Esophagus squamous epithelium (tissue), 5 donors: ENCODE measurements around the gene PCYT1A. TPM values are rescaled to one million over a fixed set of nuclear protein-coding genes. Genes with fewer than 3 reads are reported as not detected.
A peak's percentile ranks its signal among the peaks of the same experiment; 100 is the strongest.

Experiments
- DNase-seq: peaks from one replicate; lab custom pipeline; 2025; lab: John Stamatoyannopoulos, UW
- H3K27ac ChIP-seq, 4 donors: fragments of 200-600 bp; sonication (generic); one replicate each; pipeline ENCODE4 v1.5.1; 2016 to 2019; ENCODE audit warnings: mild to moderate bottlenecking in 1 of 4
- H3K27me3 ChIP-seq, 4 donors: fragments of 200-600 bp; sonication (generic); 1 replicate in 3 of 4; 2 replicates in 1 of 4; pipeline versions ENCODE4 v1.5.1 to v1.6.0; 2017 to 2021; ENCODE audit warnings: antibody characterized with exemption in 1 of 4
- H3K36me3 ChIP-seq, 3 donors: fragments of 200-600 bp; sonication (generic); one replicate each; pipeline ENCODE4 v1.5.1; 2016 to 2019
- H3K4me1 ChIP-seq, 3 donors: fragments of 200-600 bp; sonication (generic); one replicate each; pipeline ENCODE4 v1.5.1; 2017 to 2019
- H3K4me3 ChIP-seq, 4 donors: fragments of 200-600 bp; sonication (generic); 1 replicate in 3 of 4; 2 replicates in 1 of 4; pipeline ENCODE4 v1.5.1; 2016 to 2019; ENCODE audit warnings: mild to moderate bottlenecking in 2 of 4, moderate library complexity in 1 of 4
- H3K9me3 ChIP-seq, 3 donors: fragments of 200-600 bp; sonication (generic); one replicate each; pipeline ENCODE4 v1.5.1; 2016 to 2019
- POLR2A ChIP-seq, 4 donors: fragments of 450-650 bp; IDR thresholded peaks; one replicate each; pipeline ENCODE4 v1.6.1; 2017; ENCODE audit warnings: antibody characterized with exemption in 4 of 4, mild to moderate bottlenecking in 4 of 4, moderate library complexity in 3 of 4
- WGBS, 2 donors: methylation state at CpG; one replicate each; pipeline ENCODE4 v1.1.5; 2018; 5-methylcytosine and 5-hydroxymethylcytosine counted together
- intact Hi-C: fragments of 100-400 bp; cut with DNase I; formaldehyde crosslinking; loops from one replicate; pipeline ENCODE4 v1.15.0; 2022
- total RNA-seq, 4 donors: library from RNA; depleted of rRNA; stranded (reverse); fragments of >200 nt; gene quantifications; one replicate each; pipeline ENCODE4 v1.1.0, GENCODE V29; 2016
- TF ChIP-seq, protein P1 (sequence below), 6 experiments: fragments of 450-650 bp in 4 of 6; fragments of 200-600 bp in 2 of 6; sonication (generic) in 2 of 6; IDR thresholded peaks; one replicate each; pipeline ENCODE4 v1.5.1; 2016 to 2019; ENCODE audit warnings: antibody characterized with exemption in 6 of 6, mild to moderate bottlenecking in 4 of 6, moderate library complexity in 4 of 6
- donor health status: DM: yes; HTN: yes; CAD: no.

Gene PCYT1A
- total RNA-seq, 4 donors from 2014 or later = 62.9 to 104 (median 91.7) TPM

DNA sequence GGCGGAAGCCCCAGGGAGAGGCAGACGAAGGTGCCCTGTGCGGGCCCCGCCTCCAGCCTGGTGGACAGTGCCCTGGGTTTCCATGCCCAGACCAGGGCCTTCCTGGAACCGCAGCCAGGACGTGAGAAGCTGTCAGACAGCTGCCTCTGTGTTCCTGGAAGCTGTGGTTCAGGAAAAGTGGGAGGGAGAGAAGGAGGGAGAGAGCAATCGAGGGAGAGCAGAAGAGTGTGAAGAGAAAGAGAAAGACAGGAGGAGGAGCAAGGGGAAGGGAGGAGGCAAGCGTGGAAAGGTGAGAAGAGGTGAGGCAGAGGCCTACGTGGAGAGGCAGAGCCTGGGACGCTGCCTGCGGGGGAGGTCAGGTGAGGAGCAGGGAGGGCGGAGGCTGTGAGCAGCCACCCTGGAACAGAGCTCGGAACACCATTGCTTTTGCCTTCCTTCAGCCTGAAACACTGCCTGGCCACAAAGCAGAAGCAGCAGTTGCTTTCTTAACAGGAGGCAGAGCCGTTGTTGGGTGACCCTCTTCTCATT, 94.9 kb downstream of the PCYT1A start:
- Histone ChIP-seq H3K27ac (peak overlapping the region; percentile 53 to 83 (median 79)), H3K4me3 (no peak overlapping the region), H3K36me3 (no peaks in the 10 kb centered on the region), H3K4me1 (peaks cover 10 to 60% (median 21%) of the 10 kb centered on the region in 3 donors), H3K27me3 (no peaks in the 10 kb centered on the region), H3K9me3 (no peaks in the 10 kb centered on the region)
- DNase-seq = no peak
- WGBS, 2 donors = 28 to 30% methylated on average over 9 to 13 of the region's 14 CpGs
- intact Hi-C loops = no loop called here
- TF ChIP-seq POLR2A (IDR thresholded peaks at IDR 0.05) = no peak
- TF ChIP-seq, protein P1, sequence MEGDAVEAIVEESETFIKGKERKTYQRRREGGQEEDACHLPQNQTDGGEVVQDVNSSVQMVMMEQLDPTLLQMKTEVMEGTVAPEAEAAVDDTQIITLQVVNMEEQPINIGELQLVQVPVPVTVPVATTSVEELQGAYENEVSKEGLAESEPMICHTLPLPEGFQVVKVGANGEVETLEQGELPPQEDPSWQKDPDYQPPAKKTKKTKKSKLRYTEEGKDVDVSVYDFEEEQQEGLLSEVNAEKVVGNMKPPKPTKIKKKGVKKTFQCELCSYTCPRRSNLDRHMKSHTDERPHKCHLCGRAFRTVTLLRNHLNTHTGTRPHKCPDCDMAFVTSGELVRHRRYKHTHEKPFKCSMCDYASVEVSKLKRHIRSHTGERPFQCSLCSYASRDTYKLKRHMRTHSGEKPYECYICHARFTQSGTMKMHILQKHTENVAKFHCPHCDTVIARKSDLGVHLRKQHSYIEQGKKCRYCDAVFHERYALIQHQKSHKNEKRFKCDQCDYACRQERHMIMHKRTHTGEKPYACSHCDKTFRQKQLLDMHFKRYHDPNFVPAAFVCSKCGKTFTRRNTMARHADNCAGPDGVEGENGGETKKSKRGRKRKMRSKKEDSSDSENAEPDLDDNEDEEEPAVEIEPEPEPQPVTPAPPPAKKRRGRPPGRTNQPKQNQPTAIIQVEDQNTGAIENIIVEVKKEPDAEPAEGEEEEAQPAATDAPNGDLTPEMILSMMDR (IDR thresholded peaks at IDR 0.05) = no peak

DNA sequence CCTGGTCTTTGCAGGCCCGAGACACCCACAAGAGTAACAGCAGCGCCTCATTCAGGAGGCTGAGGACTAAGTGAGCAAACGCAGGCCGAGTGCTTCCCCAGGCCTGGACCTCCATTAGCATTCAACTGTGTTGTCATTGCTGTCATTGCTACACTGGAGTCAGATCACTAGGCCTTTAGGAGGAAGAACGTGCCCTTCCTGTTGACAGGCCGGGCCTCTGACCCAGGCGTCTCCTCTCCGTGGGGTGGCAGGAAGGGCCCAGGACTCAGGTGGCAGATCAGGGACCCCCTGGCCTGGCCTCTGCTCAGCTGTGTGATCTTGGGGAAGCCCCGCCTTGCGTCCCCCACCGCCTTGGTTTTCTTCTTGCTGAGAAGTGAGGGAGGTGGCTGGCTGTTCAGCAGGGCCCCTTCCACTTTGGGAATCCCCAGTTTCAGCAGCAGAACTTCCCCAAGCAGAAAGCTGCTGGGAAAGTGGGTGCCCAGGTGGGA, 95.4 kb downstream of the PCYT1A start:
- H3K36me3 ChIP-seq = no peaks in the 10 kb centered on the region
- H3K4me3 ChIP-seq = no peak overlapping the region
- intact Hi-C loops = no loop called here
- peak overlapping the region; percentile 53 to 83 (median 79) for H3K27ac ChIP-seq
- 36 to 52% methylated on average over 8 of the region's 11 CpGs for WGBS, 2 donors
- no peak for DNase-seq
- peaks cover 10 to 65% (median 23%) of the 10 kb centered on the region in 3 donors for H3K4me1 ChIP-seq
- H3K9me3 ChIP-seq = no peaks in the 10 kb centered on the region
- peak in 1 of 4 donors; percentile 7 for TF ChIP-seq POLR2A (IDR thresholded peaks at IDR 0.05)
- TF ChIP-seq, protein P1 (IDR thresholded peaks at IDR 0.05) = peak in 1 of 6 experiments; percentile 13
- H3K27me3 ChIP-seq = no peaks in the 10 kb centered on the region

DNA sequence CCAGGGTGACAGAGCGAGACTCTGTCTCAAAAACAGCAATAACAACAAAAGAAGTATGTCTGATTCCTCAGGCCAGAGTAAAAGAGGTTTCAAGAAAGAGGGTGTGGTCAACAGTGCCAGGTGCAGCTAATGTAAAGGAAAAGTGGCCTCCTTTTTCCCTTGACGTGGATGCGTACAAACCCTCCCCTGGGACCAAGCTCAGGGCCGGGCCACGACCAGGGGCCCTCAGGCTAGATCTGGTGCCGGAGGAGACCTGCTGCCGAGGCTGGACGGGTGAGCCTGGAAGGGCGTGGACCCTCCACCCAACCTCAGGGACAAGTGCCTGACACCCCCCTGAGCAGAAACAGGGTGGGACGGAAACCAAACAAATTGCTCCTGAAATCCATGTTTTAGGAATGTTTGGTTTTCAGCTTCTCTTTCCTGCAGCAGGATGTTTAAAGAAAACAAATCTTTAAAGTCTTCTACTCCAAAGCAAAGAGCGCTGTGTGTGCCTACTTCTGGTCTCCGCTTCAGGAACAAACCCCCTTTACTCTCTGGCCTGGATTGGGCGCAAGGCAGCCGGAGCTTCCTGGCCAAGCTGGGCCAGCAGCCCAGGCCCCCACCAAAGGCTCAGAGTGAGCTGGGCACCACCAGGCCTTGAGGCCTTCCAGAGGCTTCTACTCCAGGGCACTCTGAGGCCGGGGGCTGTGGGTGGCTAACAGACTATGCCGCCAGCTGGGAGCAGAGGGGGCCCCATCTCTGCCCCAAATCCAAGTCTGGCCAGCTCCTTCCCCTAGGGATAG, 97.8 kb downstream of the PCYT1A start:
- WGBS, 2 donors = 61 to 65% methylated on average over 5 to 10 of the region's 16 CpGs
- no peaks in the 10 kb centered on the region for H3K36me3 ChIP-seq
- TF ChIP-seq, protein P1 (IDR thresholded peaks at IDR 0.05) = no peak
- DNase-seq = no peak
- peaks cover 6 to 65% (median 26%) of the 10 kb centered on the region in 3 donors for H3K4me1 ChIP-seq
- no peaks in the 10 kb centered on the region for H3K27me3 ChIP-seq
- no peaks in the 10 kb centered on the region for H3K9me3 ChIP-seq
- intact Hi-C loops = no loop called here
- no peak overlapping the region for H3K27ac ChIP-seq
- no peak overlapping the region for H3K4me3 ChIP-seq

DNA sequence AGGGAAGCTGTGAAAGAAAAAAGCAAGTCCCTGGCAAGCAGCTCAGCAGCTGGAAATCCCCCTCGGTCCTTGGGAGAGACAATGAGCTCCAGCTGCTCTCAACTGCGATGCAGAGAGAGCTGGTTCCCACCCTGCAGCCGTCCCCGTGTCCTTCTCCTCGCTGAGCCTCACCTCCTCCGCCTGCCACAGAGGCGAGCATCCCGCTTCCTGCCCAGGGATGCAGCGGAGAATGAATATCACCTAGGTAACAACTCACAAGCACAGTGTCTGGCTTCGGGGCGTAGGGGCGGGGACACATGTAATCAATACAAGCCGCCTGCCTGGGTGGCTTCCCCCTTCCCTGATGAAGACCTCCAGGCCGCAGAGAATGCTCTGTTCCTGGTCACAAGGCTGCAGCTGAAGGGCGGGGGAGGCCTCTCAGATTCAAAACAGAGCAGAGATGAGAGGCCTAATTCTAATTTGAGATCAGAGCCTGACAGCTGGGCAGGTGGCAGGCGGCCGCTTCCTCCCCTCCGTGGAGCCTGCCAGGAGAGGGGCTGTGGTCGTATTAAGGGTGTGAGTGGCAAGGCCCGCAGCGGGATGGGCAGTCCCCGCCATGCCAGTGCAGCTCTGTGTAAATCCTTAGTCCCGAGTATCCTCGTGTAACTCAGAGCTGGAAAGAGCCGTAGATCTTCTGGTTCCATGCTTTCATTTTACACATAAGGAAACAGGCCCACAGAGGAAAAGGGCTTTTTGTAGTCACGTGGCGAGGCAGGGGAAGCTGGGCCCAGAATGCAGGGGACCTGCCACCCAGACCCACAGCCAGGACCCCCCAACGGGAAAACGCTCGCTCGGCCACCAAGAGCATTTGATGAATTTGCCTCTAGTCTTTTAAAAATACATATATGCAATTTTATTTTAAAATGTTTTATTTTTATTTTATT, 100.6 kb downstream of the PCYT1A start:
- TF ChIP-seq POLR2A (IDR thresholded peaks at IDR 0.05) = peak in 1 of 4 donors; percentile 31
- TF ChIP-seq, protein P1 (IDR thresholded peaks at IDR 0.05) = no peak
- intact Hi-C loops = no loop called here
- H3K27me3 ChIP-seq = no peaks in the 10 kb centered on the region
- no peaks in the 10 kb centered on the region for H3K9me3 ChIP-seq
- peak overlapping the region in 2 of 4 donors; percentile 5 to 47 for H3K4me3 ChIP-seq
- H3K27ac ChIP-seq = peak overlapping the region in 2 of 4 donors; percentile 39 to 70
- H3K4me1 ChIP-seq = peaks cover 0 to 61% (median 14%) of the 10 kb centered on the region in 3 donors
- H3K36me3 ChIP-seq = no peaks in the 10 kb centered on the region
- no peak for DNase-seq
- WGBS, 2 donors = 32 to 48% methylated on average over 15 of the region's 31 CpGs
